Measurements from ENCODE around the gene CADM1.

GRCh38 chr11:115528225-115528624, 24.0 kb upstream of the CADM1 start:
- TF ChIP-seq CTCF (IDR thresholded peaks at IDR 0.05) (peak in 3 of 12 donors; percentile 8 to 33 (median 13)), POLR2A (IDR thresholded peaks at IDR 0.05) (no peak)

Measured in heart left ventricle (tissue), 13 donors.